Osteocyte (in vitro differentiated cells): Measurements from ENCODE around the gene ATXN10. TPM values are rescaled to one million over a fixed set of nuclear protein-coding genes. Genes with fewer than 3 reads are reported as not detected.
"Not testable (repeated sequence)": the region's sequence is repeated elsewhere in the genome, so short reads cannot be mapped to it uniquely, and the experiment has no call there.

Experiments
- DNase-seq: peaks from one replicate; pipeline ENCODE4 v3.0.0; 2021; ENCODE audit warnings: mixed read lengths; ENCODE audit not compliant: unreplicated experiment; ENCODE audit errors: extremely low spot score
- H3K27ac Mint-ChIP-seq: one replicate; pipeline ENCODE4 v1.8.0; 2021; ENCODE audit warnings: mild to moderate bottlenecking, mixed read lengths; ENCODE audit not compliant: unreplicated experiment
- H3K27me3 Mint-ChIP-seq: one replicate; pipeline ENCODE4 v1.8.0; 2021; ENCODE audit warnings: mixed read lengths; ENCODE audit not compliant: unreplicated experiment
- H3K36me3 Mint-ChIP-seq: one replicate; pipeline ENCODE4 v1.8.0; 2021; ENCODE audit warnings: mixed read lengths; ENCODE audit not compliant: unreplicated experiment
- H3K4me1 Mint-ChIP-seq: one replicate; pipeline ENCODE4 v1.8.0; 2021; ENCODE audit warnings: mixed read lengths; ENCODE audit not compliant: unreplicated experiment
- H3K4me3 Mint-ChIP-seq: one replicate; pipeline ENCODE4 v1.8.0; 2021; ENCODE audit warnings: mild to moderate bottlenecking, moderate library complexity, mixed read lengths; ENCODE audit not compliant: unreplicated experiment
- H3K9me3 Mint-ChIP-seq: one replicate; pipeline ENCODE4 v1.8.0; 2021; ENCODE audit warnings: mixed read lengths; ENCODE audit not compliant: unreplicated experiment
- CTCF ChIP-seq: fragments of 200-600 bp; sonication (generic); IDR thresholded peaks from 2 replicates; pipeline ENCODE4 v1.5.0; 2021; ENCODE audit warnings: antibody characterized with exemption, mild to moderate bottlenecking, moderate library complexity
- long read RNA-seq: library from polyadenylated mRNA; unstranded; transcript quantifications from one replicate; pipeline ENCODE4 v2.0.0, GENCODE V29; 2021
- total RNA-seq: library from RNA; stranded (reverse); gene quantifications from 2 replicates; pipeline ENCODE4 v1.2.1, GENCODE V29; 2021

ATXN10 gene
- 147 and 164 TPM in 2 replicates for total RNA-seq
- long read RNA-seq, transcript ATXN10-202 (11 exons, 3,135 nt) = minor isoform, 5 of 714 reads
- long read RNA-seq, transcript ATXN10-201 (12 exons, 3,329 nt) = major isoform, 649 of 714 reads
- long read RNA-seq, partial matches to known transcripts = 34 of 714 reads
- long read RNA-seq, other reads (novel, unspliced or antisense) = 26 of 714 reads

- Mint-ChIP-seq H3K27ac (peak within 1 kb of the TSS; percentile 85), H3K9me3 (peaks cover 4% of the 10 kb centered on the region), H3K36me3 (peaks cover 6% of the 10 kb centered on the region), H3K4me1 (peaks cover 27% of the 10 kb centered on the region), H3K27me3 (peaks cover 6% of the 10 kb centered on the region), H3K4me3 (peak within 1 kb of the TSS; percentile 89)
- DNase-seq = peak; percentile 90
- TF ChIP-seq CTCF = no peak
Observed at GRCh38 chr22:45671783-45672563, at the start of gene ATXN10. Gene ATXN10, plus strand, starts transcription at chr22:45671834. Its CDS starts 230 bp downstream, at chr22:45672064.

GRCh38 chr22:45621836-45622600 is 49.6 kb upstream of the ATXN10 start:
- no peak for TF ChIP-seq CTCF
- Mint-ChIP-seq H3K36me3 (no peaks in the 10 kb centered on the region), H3K27me3 (no peaks in the 10 kb centered on the region), H3K9me3 (peaks cover 7% of the 10 kb centered on the region), H3K27ac (no peak overlapping the region), H3K4me1 (no peaks in the 10 kb centered on the region), H3K4me3 (no peak overlapping the region)
- no peak for DNase-seq

GRCh38 chr22:45623464-45624145 is 48.0 kb upstream of the ATXN10 start:
- H3K36me3 Mint-ChIP-seq, H3K27ac Mint-ChIP-seq, H3K9me3 Mint-ChIP-seq, H3K4me1 Mint-ChIP-seq, H3K27me3 Mint-ChIP-seq, DNase-seq, H3K4me3 Mint-ChIP-seq: not testable (repeated sequence)

GRCh38 chr22:45626198-45626651 is 45.4 kb upstream of the ATXN10 start:
- Mint-ChIP-seq H3K4me3 (no peak overlapping the region), H3K9me3 (no peaks in the 10 kb centered on the region), H3K4me1 (peaks cover 9% of the 10 kb centered on the region), H3K27me3 (no peaks in the 10 kb centered on the region), H3K36me3 (no peaks in the 10 kb centered on the region), H3K27ac (no peak overlapping the region)
- TF ChIP-seq CTCF = no peak
- DNase-seq = no peak

- Mint-ChIP-seq H3K36me3 (no peaks in the 10 kb centered on the region), H3K9me3 (no peaks in the 10 kb centered on the region), H3K4me3 (no peak overlapping the region), H3K4me1 (peaks cover 9% of the 10 kb centered on the region), H3K27me3 (peaks cover 12% of the 10 kb centered on the region), H3K27ac (no peak overlapping the region)
- TF ChIP-seq CTCF = no peak
- DNase-seq = no peak
Observed at GRCh38 chr22:45627489-45628233, 44.0 kb upstream of the ATXN10 start.
